NCI-H1092 treated with DMSO at 0.1 percent for 48 hours (cell line): ENCODE results near the gene LTBR.

Experiments
- DNase-seq: peaks from one replicate; lab custom pipeline; 2025; lab: John Stamatoyannopoulos, UW

The LTBR gene

DNA sequence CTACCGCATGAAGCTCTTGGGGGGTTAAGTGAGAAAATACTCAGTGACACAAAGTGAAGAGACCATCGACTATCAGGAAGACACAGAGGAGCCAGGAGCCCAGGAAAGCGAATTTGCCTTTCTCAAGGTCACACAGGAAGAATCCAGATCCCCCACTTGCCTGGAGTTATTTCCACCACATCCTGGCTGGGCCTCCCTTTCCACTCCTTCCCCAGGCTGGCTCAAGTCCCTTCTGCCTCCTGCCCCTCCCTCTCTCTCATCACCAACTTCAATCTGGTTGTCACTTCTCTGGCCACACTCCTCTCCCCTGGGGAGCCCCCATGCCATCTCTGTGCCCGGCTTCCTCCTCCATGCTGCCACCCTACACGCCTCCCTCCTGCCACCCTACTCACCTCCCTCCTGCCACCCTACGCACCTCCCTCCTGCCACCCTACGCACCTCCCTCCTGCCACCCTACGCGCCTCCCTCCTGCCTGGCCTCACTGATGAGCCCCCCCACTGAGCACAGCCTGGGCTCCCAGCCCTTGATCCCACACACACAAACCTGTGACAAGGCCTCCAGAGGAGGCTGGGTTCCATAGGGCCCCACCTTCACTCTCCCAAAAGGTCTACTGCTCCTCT lies 14.9 kb upstream of the LTBR start:
- no peak for DNase-seq

- no peak for DNase-seq
These were observed 13.9 kb upstream of the LTBR start for GRCh38 chr12:6369916-6370575.

DNA sequence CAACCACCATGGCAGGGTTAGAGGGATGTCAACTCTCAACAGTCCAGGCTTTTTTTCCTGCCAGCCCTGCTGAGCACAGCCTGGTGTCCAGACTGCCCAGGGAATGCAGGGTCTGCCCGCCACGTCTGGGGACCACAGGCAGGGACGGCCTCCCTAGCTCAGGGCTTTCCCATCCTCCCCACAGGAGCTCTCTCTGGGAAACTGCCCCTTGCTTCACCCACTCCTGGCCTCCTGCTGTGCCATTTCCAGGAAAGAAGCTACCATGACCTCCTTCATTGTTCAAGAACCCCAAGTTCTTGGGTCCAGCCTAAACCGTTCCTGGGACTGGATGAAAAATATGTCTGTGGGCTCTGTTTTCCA lies 13.4 kb upstream of the LTBR start:
- DNase-seq, result no peak

- peak; percentile 36 for DNase-seq
These were observed 12.8 kb upstream of the LTBR start for GRCh38 chr12:6370994-6371754.

- no peak for DNase-seq
These were observed 11.5 kb upstream of the LTBR start for GRCh38 chr12:6372403-6373003.

DNA sequence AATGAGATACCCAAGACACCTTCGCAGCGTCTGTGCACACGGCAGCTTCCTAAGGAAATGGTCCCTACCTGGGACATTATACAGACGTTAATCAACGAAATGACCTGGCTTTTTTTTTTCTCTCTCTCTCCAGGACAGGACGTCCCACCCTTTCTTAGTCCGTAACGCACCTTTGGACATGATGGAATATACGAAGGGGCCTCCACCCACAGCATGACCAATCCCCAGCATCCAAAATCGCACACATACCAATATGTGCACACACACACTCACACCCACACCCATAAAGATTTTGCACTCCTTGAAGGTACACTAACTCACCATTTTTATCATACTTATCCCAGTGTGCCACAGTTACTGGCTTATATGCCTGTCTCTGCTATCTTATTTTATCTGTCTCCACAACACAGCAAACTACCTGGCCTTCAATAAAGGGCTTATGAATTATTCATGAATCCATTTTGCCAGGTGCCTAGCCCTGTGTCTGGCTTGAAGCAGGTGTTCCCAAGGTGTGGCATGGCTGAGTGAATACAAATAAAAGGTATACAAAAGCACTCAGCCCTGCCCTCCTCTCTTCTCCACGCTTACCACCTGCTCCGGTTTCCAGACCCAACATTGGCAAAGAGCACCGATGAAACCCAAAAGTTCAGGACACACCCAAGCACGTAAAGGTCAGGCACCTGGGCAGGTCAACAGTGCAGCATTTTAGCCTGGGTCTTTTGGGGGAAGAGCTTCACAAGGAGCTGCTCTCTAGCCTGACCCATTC lies 10.8 kb upstream of the LTBR start:
- DNase-seq, result peak; percentile 29

DNA sequence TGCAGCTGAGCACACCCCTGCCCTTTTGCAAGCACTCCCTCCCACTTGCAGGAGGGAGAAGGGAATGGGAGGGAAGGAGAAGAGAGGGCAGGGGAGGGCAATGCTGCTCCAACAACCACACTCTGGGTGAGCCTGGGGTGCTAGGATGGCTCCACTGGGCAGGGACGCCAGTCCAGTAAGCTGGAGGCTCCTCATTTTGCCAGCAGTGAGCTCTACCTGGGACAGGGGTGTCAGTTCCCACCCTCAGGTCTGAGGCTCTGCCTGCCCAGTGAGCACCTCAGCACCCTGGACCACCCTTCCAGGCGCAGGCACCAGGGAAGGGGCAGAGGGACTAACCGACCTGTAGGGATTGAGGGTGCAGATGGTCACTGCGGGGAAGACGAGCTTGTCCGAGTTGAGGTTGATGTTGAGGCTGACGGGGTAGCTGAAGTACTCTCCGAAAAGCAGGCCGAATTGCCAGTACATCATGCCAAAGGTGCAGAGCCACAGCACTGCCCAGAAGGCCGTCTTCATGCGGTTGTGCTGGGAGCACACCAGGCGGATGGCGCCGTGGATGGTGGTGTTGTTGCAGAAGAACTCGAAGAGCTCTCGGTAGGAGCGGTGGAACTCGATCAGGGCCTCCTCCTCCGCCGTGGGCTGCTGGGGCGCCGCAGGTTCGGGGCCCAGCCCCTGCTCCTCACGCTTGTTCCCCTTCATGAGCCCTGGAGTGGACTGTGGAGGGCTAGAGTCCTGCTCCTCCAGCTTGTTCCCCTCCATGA lies 9.8 kb upstream of the LTBR start:
- DNase-seq, result no peak

- no peak for DNase-seq
These were observed 9.2 kb upstream of the LTBR start for GRCh38 chr12:6374786-6375160.

GRCh38 chr12:6375269-6376078 lies 8.5 kb upstream of the LTBR start, which contains the start of gene SCNN1A:
Gene SCNN1A (minus strand): TSS chr12:6375563. CDS start chr12:6374783, 780 bp downstream.
- no peak for DNase-seq

- DNase-seq, result no peak
These were observed 7.7 kb upstream of the LTBR start for GRCh38 chr12:6376079-6376869.

- no peak for DNase-seq
These were observed 6.9 kb upstream of the LTBR start for GRCh38 chr12:6376870-6377666.

DNA sequence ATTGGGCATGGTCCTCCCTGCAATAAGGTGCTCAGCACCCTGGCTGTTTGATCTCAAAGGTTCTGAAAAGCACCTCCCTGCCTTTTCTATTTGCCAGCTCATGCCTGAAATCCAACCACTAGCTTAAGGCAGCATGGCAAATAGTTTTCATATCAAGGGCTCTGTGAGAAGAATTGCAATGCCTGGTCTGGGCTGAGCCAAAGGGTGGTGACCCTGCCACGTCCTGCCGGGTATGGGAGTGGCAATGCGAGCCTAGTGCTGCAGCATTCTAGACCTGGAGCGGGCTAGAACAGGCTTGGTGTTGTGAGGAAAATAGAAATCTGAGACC lies 6.3 kb upstream of the LTBR start:
- no peak for DNase-seq

DNA sequence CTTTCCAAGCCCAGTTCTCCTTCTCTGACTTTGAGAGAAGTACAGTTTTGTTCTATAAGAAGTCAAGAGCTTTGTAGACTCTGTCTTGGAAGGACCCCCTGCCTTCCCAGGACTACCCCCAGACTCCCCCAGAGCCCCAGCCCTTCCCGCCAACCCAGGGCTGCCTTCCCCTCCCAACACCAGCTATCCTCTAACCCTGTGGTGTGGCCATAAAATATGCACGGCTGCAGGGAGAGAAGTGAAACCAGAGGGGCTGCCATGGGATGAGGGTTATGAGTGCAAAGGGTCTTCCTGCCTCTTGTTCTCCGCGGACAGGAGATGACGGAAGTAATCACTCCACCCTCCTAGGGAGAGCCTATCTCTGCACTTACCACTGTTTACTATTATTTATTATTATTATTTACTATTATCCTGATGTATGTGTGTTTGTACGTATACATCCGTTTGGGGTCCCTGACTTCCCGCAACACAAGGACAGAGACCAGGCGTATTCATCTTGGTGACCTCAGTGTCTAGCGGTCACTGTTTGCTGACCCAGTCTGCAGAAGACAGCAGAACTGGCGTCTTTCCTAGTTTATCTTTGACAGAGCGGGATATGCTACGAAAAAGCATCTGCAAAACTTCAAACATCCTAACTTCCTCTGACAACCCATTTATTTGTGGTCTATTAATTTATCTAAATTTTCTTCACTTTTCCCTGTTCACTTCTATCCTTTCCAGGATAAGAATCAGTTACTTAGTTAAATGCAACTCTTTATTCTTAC lies 5.1 kb upstream of the LTBR start:
- no peak for DNase-seq

GRCh38 chr12:6380141-6381121 lies 3.5 kb upstream of the LTBR start:
- DNase-seq, result no peak

DNA sequence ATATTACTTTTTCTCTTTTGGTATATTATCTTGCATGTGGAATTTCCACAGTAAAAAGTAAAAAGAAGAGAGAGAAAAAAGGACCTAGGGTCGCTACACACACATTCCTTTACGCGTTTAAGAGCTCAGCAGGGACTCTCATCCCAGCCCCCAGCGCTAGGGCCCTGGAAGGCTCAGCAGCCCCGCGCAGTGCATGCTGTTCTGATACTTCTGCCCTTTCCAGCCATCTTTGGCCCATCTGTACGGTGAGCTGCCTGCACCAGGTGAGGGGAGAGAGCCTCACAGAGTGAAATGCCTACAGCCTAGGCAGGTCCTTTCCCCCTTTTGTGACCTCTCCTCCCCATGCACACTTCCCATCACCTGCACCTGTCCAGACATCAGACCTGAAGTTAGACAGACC lies 1.6 kb upstream of the LTBR start:
- DNase-seq, result no peak

DNA sequence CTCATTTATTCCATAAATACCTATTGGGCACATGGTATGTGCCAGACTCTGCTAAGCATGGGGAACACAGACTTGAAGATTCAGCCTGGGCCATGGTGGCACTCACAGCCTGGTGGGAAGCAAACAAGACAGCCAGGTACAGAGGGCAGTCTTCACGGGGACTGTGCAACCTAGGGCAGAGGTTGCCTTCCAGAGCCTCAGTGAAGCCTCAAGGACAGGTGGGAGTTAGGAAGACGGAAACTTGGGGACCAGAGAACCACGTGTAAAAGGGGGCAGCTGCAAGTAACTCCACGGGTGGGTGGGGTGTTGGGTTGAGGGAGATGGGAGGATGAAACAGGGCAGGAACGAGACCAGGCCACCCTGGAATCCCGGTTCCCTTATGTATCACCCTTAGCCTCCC lies 980 bp upstream of the LTBR start:
- DNase-seq, result no peak
